Muscle of back (tissue), 11 donors: Measurements from ENCODE around the gene TLE1. TPM values are rescaled to one million over a fixed set of nuclear protein-coding genes. Genes with fewer than 3 reads are reported as not detected.

Source experiments
- DNase-seq, 3 donors: peaks; one replicate each; pipeline versions ENCODE4 v3.0.0 to v3.0.0-alpha.2; 2013
- polyA plus RNA-seq, 10 donors: library from polyadenylated mRNA; unstranded; fragments of 120-200 nt; gene quantifications; one replicate each; pipeline ENCODE4 v1.2.1, GENCODE V29; 2013; ENCODE audit not compliant: insufficient read length in 10 of 10

The TLE1 gene
- polyA plus RNA-seq, 10 donors, result 48.3 to 65.7 (median 54.9) TPM

GRCh38 chr9:81549500-81550206, 139.7 kb downstream of the TLE1 start:
- DNase-seq, result no peak

- DNase-seq, result no peak
Measured at GRCh38 chr9:81548911-81549310, 140.4 kb downstream of the TLE1 start.

DNA sequence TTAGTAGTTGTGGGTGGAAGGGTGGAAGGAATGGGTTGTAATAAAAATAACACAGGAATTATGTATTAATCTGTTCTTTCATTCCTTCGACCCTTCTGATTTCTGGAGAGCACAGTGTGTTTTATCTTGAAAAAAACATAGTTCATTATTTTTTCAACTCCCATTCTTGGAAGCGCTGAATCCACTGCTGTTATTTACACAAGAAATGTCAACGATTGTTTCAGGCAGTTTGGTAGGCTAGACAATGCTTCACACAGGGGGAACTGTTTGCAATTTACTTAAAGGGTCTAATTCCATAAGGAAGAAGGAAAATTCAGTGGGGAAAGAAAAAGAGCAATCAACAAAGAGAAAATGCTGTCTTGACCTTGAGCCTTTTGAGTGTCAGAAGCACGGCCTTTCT, 142.9 kb downstream of the TLE1 start:
- DNase-seq, result no peak

DNA sequence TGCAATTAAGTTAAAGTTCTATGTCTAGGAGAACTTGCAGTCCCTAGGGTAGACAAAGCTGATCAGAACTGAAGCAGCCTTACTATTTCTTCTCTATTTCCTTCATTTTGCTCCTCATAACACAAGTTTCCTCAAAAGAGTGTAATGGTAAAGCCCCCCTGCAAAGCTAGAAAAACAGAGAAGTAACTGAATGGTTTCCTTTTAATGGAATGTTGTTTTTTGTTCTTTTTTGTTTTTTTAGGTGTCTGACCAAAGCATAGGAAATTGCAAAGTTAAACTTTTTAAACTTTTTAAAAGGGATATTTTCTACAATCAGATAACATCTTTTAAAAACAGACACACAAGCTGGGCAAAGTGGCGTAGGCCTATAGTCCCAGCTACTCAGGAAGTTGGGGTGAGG, 145.7 kb downstream of the TLE1 start:
- DNase-seq, result no peak

DNA sequence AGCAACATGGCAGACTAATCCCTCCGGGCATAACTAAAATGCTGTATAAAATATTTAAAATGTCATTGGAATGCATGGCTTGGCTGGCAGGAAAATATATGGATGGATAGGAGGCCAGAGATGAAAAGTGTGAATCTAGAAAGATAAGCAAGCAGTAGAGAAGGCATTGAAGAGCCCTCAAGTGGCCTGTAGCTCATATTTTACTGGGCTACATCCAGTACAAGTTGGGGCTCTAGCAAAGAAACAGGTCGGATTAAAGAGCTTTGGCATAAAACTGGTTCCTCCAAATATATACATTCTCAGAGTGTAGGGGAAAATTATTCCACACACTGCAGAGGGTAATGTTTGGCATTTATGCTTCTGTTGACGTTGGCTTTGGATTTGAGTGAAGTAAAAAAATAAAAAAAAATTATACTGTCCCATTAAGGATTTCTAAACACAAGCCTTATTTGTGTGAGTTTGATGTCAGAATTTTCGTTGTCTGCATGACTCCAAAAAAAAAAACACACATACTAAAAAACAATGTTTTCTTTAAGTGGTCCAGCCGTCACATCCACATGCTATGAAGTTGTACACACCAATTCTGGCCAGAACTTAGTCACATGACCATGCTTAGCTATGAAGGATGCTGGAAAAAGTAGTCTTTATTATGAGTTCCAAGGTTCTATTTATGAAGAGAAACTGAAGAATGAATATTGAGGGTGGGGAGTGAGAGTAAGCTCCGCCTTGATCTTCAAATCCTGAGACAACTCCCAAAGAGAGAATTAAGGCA, 147.0 kb downstream of the TLE1 start:
- DNase-seq, result no peak

DNA sequence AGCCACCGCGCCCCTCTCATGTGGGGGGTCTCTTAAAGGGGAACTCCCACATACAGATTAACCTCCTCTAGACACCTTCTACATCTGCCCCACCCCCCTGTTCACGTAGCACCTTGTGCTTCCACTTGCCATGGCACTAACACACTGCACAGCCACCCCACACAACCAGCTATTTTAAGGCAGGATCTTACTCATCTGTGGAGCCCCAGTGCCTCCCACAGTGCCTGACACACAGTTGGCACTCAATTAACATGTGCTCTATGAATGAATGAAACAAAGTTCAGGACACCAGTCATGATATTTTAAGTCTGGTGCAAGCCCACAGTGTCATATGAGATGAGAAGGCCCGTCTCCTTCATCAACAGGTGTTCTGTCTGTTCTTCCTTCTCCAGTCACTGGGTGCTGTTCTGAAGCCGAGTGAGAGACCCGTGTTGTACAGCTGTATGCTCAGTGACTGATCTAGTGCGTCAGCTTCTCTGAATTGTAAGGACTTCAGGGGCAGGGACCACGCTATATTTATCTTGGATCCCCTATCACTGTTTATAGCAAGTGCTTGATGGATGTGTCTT, 149.1 kb downstream of the TLE1 start:
- peak in 1 of 3 donors; percentile 63 for DNase-seq

DNA sequence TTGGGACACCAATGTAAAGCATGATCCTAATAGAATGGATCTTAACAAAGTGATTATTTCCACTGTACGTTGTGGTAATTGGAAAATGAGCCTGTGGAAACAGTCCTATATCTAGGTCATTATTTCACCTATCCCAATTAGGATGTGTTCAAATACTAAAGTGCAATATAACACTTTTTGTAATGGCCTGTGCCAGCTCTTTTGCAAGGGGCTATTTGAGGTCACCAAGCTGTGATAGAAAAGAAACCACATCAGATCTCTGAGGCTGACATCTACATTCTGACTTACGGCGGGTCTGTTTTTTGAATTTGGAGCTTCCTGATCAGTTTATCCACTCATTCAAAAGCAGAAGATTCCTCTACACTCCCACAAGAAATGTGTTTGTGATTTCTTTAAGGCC, 150.0 kb downstream of the TLE1 start:
- DNase-seq, result no peak

DNA sequence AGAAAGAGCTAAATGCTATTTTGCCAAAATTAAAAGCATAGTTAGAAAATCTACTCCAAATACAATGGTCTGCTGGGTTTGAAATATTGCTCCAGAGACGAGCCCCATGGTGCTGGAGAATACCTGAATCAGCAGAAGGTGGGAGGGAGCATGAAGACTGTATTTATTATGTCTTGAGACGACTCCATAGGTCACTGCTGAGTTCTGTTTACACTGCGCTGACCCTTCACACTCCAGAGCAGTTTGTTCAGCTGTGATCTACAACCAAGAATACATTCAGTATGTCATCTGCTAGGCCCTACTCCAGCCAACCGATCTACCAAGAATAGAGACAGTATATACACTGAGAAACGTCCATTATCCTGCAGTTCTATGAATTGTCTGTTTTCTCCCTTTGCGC, 150.5 kb downstream of the TLE1 start:
- no peak for DNase-seq

DNA sequence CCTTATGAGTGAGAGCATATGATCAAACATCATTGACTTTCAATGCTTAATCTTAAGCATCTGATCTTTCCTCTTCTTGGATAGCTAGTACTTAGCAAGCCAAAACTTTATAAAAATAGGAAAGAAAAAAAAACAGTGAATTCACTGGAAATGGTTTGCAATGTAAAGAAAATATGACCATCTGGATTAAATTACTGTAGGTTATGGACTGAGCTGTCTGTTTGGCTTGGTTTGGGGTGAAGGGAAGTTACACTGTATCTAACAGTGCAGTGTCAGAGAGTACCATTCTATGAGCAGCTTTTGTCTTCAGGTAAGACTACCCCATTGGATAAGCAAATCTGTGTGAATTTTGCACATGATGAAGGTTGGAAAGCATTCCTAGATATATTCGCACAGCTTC, 151.4 kb downstream of the TLE1 start:
- DNase-seq, result peak in 2 of 3 donors; percentile 47 to 54

- DNase-seq, result no peak
Measured at GRCh38 chr9:81536242-81537025, 152.9 kb downstream of the TLE1 start.

GRCh38 chr9:81535542-81536241, 153.7 kb downstream of the TLE1 start:
- DNase-seq, result peak in 1 of 3 donors; percentile 61

- DNase-seq, result no peak
Measured at GRCh38 chr9:81534138-81534875, 155.0 kb downstream of the TLE1 start.

Other genes with a start within 250 kb of the TLE1 start
- gene SPATA31D4, start 238.9 kb upstream of the TLE1 start, polyA plus RNA-seq, result not detected